HUES64 (cell line): ENCODE results near the gene TMEM61.

Experiments
- H3K27ac ChIP-seq: 2 replicates; pipeline ENCODE4 v1.7.0; 2013; ENCODE audit warnings: low read depth, low read length, inconsistent platforms
- H3K27me3 ChIP-seq: 2 replicates; pipeline ENCODE4 v1.6.1; 2013; ENCODE audit warnings: mild to moderate bottlenecking, low read length; ENCODE audit not compliant: insufficient read depth
- H3K36me3 ChIP-seq: 2 replicates; pipeline ENCODE4 v1.6.1; 2013; ENCODE audit warnings: mild to moderate bottlenecking, low read length; ENCODE audit not compliant: insufficient read depth
- H3K4me1 ChIP-seq: 2 replicates; pipeline ENCODE4 v1.6.1; 2013; ENCODE audit warnings: mild to moderate bottlenecking, low read length, moderate library complexity; ENCODE audit not compliant: insufficient read depth
- H3K4me3 ChIP-seq: 2 replicates; pipeline ENCODE4 v1.5.1; 2013; ENCODE audit warnings: mild to moderate bottlenecking, low read length, moderate library complexity
- H3K9ac ChIP-seq: 2 replicates; pipeline ENCODE4 v1.6.1; 2013; ENCODE audit warnings: mild to moderate bottlenecking, low read depth, low read length
- H3K9me3 ChIP-seq: 2 replicates; pipeline ENCODE4 v1.6.1; 2013; ENCODE audit warnings: low read depth, low read length; ENCODE audit not compliant: insufficient read depth
- WGBS: fragments of 150-250, 120-280 bp; methylation state at CpG from one replicate; pipeline ENCODE4 v1.1.7; 2013; ENCODE audit warnings: missing lambda C conversion rate; 5-methylcytosine and 5-hydroxymethylcytosine counted together

Gene TMEM61

GRCh38 chr1:54947540-54947939, 32.9 kb upstream of the TMEM61 start:
- Histone ChIP-seq H3K27me3 (no peaks in the 10 kb centered on the region), H3K9ac (no peak overlapping the region), H3K36me3 (no peaks in the 10 kb centered on the region), H3K9me3 (no peaks in the 10 kb centered on the region), H3K4me1 (peaks cover 4% of the 10 kb centered on the region), H3K27ac (no peak overlapping the region), H3K4me3 (no peak overlapping the region)
- 97% methylated on average over 5 of the region's 5 CpGs for WGBS

- Histone ChIP-seq H3K4me3 (no peak overlapping the region), H3K9me3 (no peaks in the 10 kb centered on the region; the same call in 1 of the 2 replicates), H3K36me3 (no peaks in the 10 kb centered on the region), H3K4me1 (peaks cover 4% of the 10 kb centered on the region), H3K27ac (no peak overlapping the region), H3K9ac (no peak overlapping the region), H3K27me3 (no peaks in the 10 kb centered on the region)
- WGBS, result 94% methylated on average over 4 of the region's 4 CpGs
Measured at GRCh38 chr1:54949053-54949452, 31.4 kb upstream of the TMEM61 start.

- Histone ChIP-seq H3K4me3 (peak overlapping the region; percentile 17; the same call in 1 of the 2 replicates), H3K9ac (no peak overlapping the region; the same call in 1 of the 2 replicates)
Measured at GRCh38 chr1:54950006-54950368, 30.4 kb upstream of the TMEM61 start.

GRCh38 chr1:54950369-54951163, 29.9 kb upstream of the TMEM61 start:
- no peaks in the 10 kb centered on the region for H3K27me3 ChIP-seq
- H3K9me3 ChIP-seq, result no peaks in the 10 kb centered on the region; the same call in 1 of the 2 replicates
- no peak overlapping the region for H3K27ac ChIP-seq
- peak overlapping the region; percentile 12; the same call in 1 of the 2 replicates for H3K9ac ChIP-seq
- H3K36me3 ChIP-seq, result no peaks in the 10 kb centered on the region
- H3K4me1 ChIP-seq, result peaks cover 4% of the 10 kb centered on the region
- 40% methylated on average over 27 of the region's 27 CpGs for WGBS
- peak overlapping the region; percentile 17; the same call in 1 of the 2 replicates for H3K4me3 ChIP-seq

More at GRCh38 chr1:54950006-54950368, 30.4 kb upstream of the TMEM61 start:
- Histone ChIP-seq H3K27me3 (no peaks in the 10 kb centered on the region), H3K36me3 (no peaks in the 10 kb centered on the region), H3K27ac (no peak overlapping the region), H3K4me1 (peaks cover 4% of the 10 kb centered on the region), H3K9me3 (no peaks in the 10 kb centered on the region; the same call in 1 of the 2 replicates)
- WGBS, result 66% methylated on average over 6 of the region's 6 CpGs

- Histone ChIP-seq H3K27ac (no peak overlapping the region), H3K36me3 (no peaks in the 10 kb centered on the region), H3K9ac (no peak overlapping the region), H3K4me3 (no peak overlapping the region), H3K9me3 (no peaks in the 10 kb centered on the region; the same call in 1 of the 2 replicates), H3K4me1 (peaks cover 4% of the 10 kb centered on the region), H3K27me3 (no peaks in the 10 kb centered on the region)
- 89% methylated on average over 4 of the region's 4 CpGs for WGBS
Measured at GRCh38 chr1:54951810-54952226, 28.6 kb upstream of the TMEM61 start.

GRCh38 chr1:54952950-54953718, 27.3 kb upstream of the TMEM61 start:
- H3K27me3 ChIP-seq, result no peaks in the 10 kb centered on the region
- peaks cover 9% of the 10 kb centered on the region for H3K9me3 ChIP-seq
- H3K4me1 ChIP-seq, result peaks cover 4% of the 10 kb centered on the region
- H3K4me3 ChIP-seq, result no peak overlapping the region
- no peak overlapping the region for H3K27ac ChIP-seq
- H3K9ac ChIP-seq, result no peak overlapping the region
- H3K36me3 ChIP-seq, result no peaks in the 10 kb centered on the region
- 90% methylated on average over 4 of the region's 4 CpGs for WGBS

GRCh38 chr1:54953846-54954245, 26.6 kb upstream of the TMEM61 start:
- H3K4me1 ChIP-seq, result peaks cover 4% of the 10 kb centered on the region
- H3K9me3 ChIP-seq, result peaks cover 16% of the 10 kb centered on the region
- no peak overlapping the region for H3K9ac ChIP-seq
- H3K27me3 ChIP-seq, result no peaks in the 10 kb centered on the region
- H3K4me3 ChIP-seq, result no peak overlapping the region
- WGBS, result 97% methylated on average over 2 of the region's 3 CpGs
- no peak overlapping the region for H3K27ac ChIP-seq
- H3K36me3 ChIP-seq, result no peaks in the 10 kb centered on the region; the same call in 1 of the 2 replicates

GRCh38 chr1:54955359-54955758, 25.1 kb upstream of the TMEM61 start:
- Histone ChIP-seq H3K4me1 (peaks cover 2% of the 10 kb centered on the region), H3K9me3 (peaks cover 28% of the 10 kb centered on the region), H3K36me3 (no peaks in the 10 kb centered on the region; the same call in 1 of the 2 replicates), H3K27me3 (no peaks in the 10 kb centered on the region), H3K27ac (no peak overlapping the region), H3K4me3 (no peak overlapping the region), H3K9ac (no peak overlapping the region)
- WGBS, result 86% methylated on average over 1 of the region's 1 CpG

GRCh38 chr1:54956726-54957125, 23.7 kb upstream of the TMEM61 start:
- H3K36me3 ChIP-seq, result no peaks in the 10 kb centered on the region; the same call in 1 of the 2 replicates
- H3K4me3 ChIP-seq, result no peak overlapping the region
- H3K9me3 ChIP-seq, result peaks cover 28% of the 10 kb centered on the region
- H3K9ac ChIP-seq, result no peak overlapping the region
- peaks cover 8% of the 10 kb centered on the region; the same call in 1 of the 2 replicates for H3K4me1 ChIP-seq
- H3K27me3 ChIP-seq, result no peaks in the 10 kb centered on the region
- 92% methylated on average over 4 of the region's 4 CpGs for WGBS
- no peak overlapping the region for H3K27ac ChIP-seq

- Histone ChIP-seq H3K27me3 (no peaks in the 10 kb centered on the region), H3K27ac (no peak overlapping the region), H3K9me3 (peaks cover 28% of the 10 kb centered on the region), H3K9ac (no peak overlapping the region), H3K4me3 (no peak overlapping the region), H3K4me1 (peaks cover 25% of the 10 kb centered on the region), H3K36me3 (no peaks in the 10 kb centered on the region; the same call in 1 of the 2 replicates)
- 100% methylated on average over 1 of the region's 3 CpGs for WGBS
Measured at GRCh38 chr1:54959241-54959640, 21.2 kb upstream of the TMEM61 start.
